HUES64 (cell line): ENCODE results near the gene TSGA10IP.

ENCODE experiments used
- H3K27ac ChIP-seq: 2 replicates; pipeline ENCODE4 v1.7.0; 2013; ENCODE audit warnings: low read depth, low read length, inconsistent platforms
- H3K27me3 ChIP-seq: 2 replicates; pipeline ENCODE4 v1.6.1; 2013; ENCODE audit warnings: mild to moderate bottlenecking, low read length; ENCODE audit not compliant: insufficient read depth
- H3K36me3 ChIP-seq: 2 replicates; pipeline ENCODE4 v1.6.1; 2013; ENCODE audit warnings: mild to moderate bottlenecking, low read length; ENCODE audit not compliant: insufficient read depth
- H3K4me1 ChIP-seq: 2 replicates; pipeline ENCODE4 v1.6.1; 2013; ENCODE audit warnings: mild to moderate bottlenecking, low read length, moderate library complexity; ENCODE audit not compliant: insufficient read depth
- H3K4me3 ChIP-seq: 2 replicates; pipeline ENCODE4 v1.5.1; 2013; ENCODE audit warnings: mild to moderate bottlenecking, low read length, moderate library complexity
- H3K9ac ChIP-seq: 2 replicates; pipeline ENCODE4 v1.6.1; 2013; ENCODE audit warnings: mild to moderate bottlenecking, low read depth, low read length
- H3K9me3 ChIP-seq: 2 replicates; pipeline ENCODE4 v1.6.1; 2013; ENCODE audit warnings: low read depth, low read length; ENCODE audit not compliant: insufficient read depth
- WGBS: fragments of 150-250, 120-280 bp; methylation state at CpG from one replicate; pipeline ENCODE4 v1.1.7; 2013; ENCODE audit warnings: missing lambda C conversion rate; 5-methylcytosine and 5-hydroxymethylcytosine counted together

TSGA10IP gene

GRCh38 chr11:65964906-65965305 is 19.6 kb downstream of the TSGA10IP start:
- no peak overlapping the region for H3K4me3 ChIP-seq
- WGBS: 92% methylated on average over 10 of the region's 10 CpGs
- no peaks in the 10 kb centered on the region for H3K27me3 ChIP-seq
- H3K9ac ChIP-seq: no peak overlapping the region
- H3K27ac ChIP-seq: no peak overlapping the region
- H3K9me3 ChIP-seq: no peaks in the 10 kb centered on the region
- peaks cover 56% of the 10 kb centered on the region for H3K36me3 ChIP-seq
- peaks cover 9% of the 10 kb centered on the region for H3K4me1 ChIP-seq

- WGBS: 95% methylated on average over 36 of the region's 36 CpGs
- peaks cover 61% of the 10 kb centered on the region for H3K36me3 ChIP-seq
Measured at GRCh38 chr11:65965986-65966762, 20.9 kb downstream of the TSGA10IP start.

GRCh38 chr11:65967329-65967934 is 22.2 kb downstream of the TSGA10IP start:
- H3K4me3 ChIP-seq: no peak overlapping the region
- no peaks in the 10 kb centered on the region for H3K9me3 ChIP-seq
- H3K36me3 ChIP-seq: peaks cover 69% of the 10 kb centered on the region
- WGBS: 96% methylated on average over 30 of the region's 30 CpGs
- H3K27me3 ChIP-seq: no peaks in the 10 kb centered on the region
- no peak overlapping the region for H3K27ac ChIP-seq
- peaks cover 7% of the 10 kb centered on the region for H3K4me1 ChIP-seq
- no peak overlapping the region for H3K9ac ChIP-seq

More at GRCh38 chr11:65965986-65966762, 20.9 kb downstream of the TSGA10IP start:
- no peak overlapping the region for H3K9ac ChIP-seq
- H3K9me3 ChIP-seq: no peaks in the 10 kb centered on the region
- H3K27me3 ChIP-seq: no peaks in the 10 kb centered on the region
- no peak overlapping the region for H3K4me3 ChIP-seq
- H3K27ac ChIP-seq: no peak overlapping the region
- peaks cover 9% of the 10 kb centered on the region for H3K4me1 ChIP-seq

GRCh38 chr11:65968600-65969482 is 23.6 kb downstream of the TSGA10IP start:
- no peak overlapping the region for H3K27ac ChIP-seq
- H3K9me3 ChIP-seq: no peaks in the 10 kb centered on the region
- WGBS: 95% methylated on average over 15 of the region's 15 CpGs
- peaks cover 77% of the 10 kb centered on the region for H3K36me3 ChIP-seq
- H3K4me1 ChIP-seq: no peaks in the 10 kb centered on the region
- H3K27me3 ChIP-seq: no peaks in the 10 kb centered on the region
- no peak overlapping the region for H3K4me3 ChIP-seq
- H3K9ac ChIP-seq: no peak overlapping the region

GRCh38 chr11:65972116-65972515 is 26.8 kb downstream of the TSGA10IP start:
- no peak overlapping the region for H3K27ac ChIP-seq
- 96% methylated on average over 7 of the region's 8 CpGs for WGBS
- H3K36me3 ChIP-seq: peaks cover 60% of the 10 kb centered on the region
- no peak overlapping the region for H3K9ac ChIP-seq
- no peaks in the 10 kb centered on the region for H3K9me3 ChIP-seq
- H3K4me1 ChIP-seq: no peaks in the 10 kb centered on the region
- H3K27me3 ChIP-seq: no peaks in the 10 kb centered on the region
- no peak overlapping the region for H3K4me3 ChIP-seq

GRCh38 chr11:65973439-65974110 is 28.3 kb downstream of the TSGA10IP start:
- WGBS: 94% methylated on average over 13 of the region's 13 CpGs
- Histone ChIP-seq H3K4me1 (no peaks in the 10 kb centered on the region), H3K36me3 (peaks cover 60% of the 10 kb centered on the region), H3K4me3 (no peak overlapping the region), H3K27ac (no peak overlapping the region), H3K9ac (no peak overlapping the region), H3K27me3 (no peaks in the 10 kb centered on the region), H3K9me3 (no peaks in the 10 kb centered on the region)

GRCh38 chr11:65975771-65976170 is 30.5 kb downstream of the TSGA10IP start:
- no peaks in the 10 kb centered on the region for H3K27me3 ChIP-seq
- no peaks in the 10 kb centered on the region for H3K4me1 ChIP-seq
- 92% methylated on average over 9 of the region's 9 CpGs for whole genome bisulfite sequencing
- no peak overlapping the region for H3K27ac ChIP-seq
- H3K9ac ChIP-seq: no peak overlapping the region
- H3K4me3 ChIP-seq: no peak overlapping the region
- no peaks in the 10 kb centered on the region for H3K9me3 ChIP-seq
- H3K36me3 ChIP-seq: peaks cover 60% of the 10 kb centered on the region

GRCh38 chr11:65976216-65977176 is 31.2 kb downstream of the TSGA10IP start:
- Histone ChIP-seq H3K4me3 (no peak overlapping the region), H3K9me3 (no peaks in the 10 kb centered on the region), H3K27ac (no peak overlapping the region), H3K9ac (no peak overlapping the region), H3K27me3 (no peaks in the 10 kb centered on the region), H3K4me1 (no peaks in the 10 kb centered on the region), H3K36me3 (peaks cover 60% of the 10 kb centered on the region)
- WGBS: 91% methylated on average over 43 of the region's 43 CpGs

GRCh38 chr11:65977621-65978390 is 32.5 kb downstream of the TSGA10IP start:
- Histone ChIP-seq H3K27me3 (no peaks in the 10 kb centered on the region), H3K4me3 (no peak overlapping the region), H3K9ac (no peak overlapping the region), H3K27ac (no peak overlapping the region), H3K36me3 (peaks cover 49% of the 10 kb centered on the region), H3K9me3 (no peaks in the 10 kb centered on the region), H3K4me1 (no peaks in the 10 kb centered on the region)
- 95% methylated on average over 28 of the region's 29 CpGs for WGBS
